Suprapubic skin (tissue), 4 donors: Measurements from ENCODE around the gene SNX9.

Experiments used
- CTCF ChIP-seq, 2 donors: fragments of 200-600 bp in 1 of 2; fragments of 450-650 bp in 1 of 2; sonication (generic) in 1 of 2; IDR thresholded peaks; one replicate each; pipeline ENCODE4 v1.5.1; 2016 to 2019; ENCODE audit warnings: antibody characterized with exemption in 2 of 2, mild to moderate bottlenecking in 1 of 2, moderate library complexity in 1 of 2
- POLR2A ChIP-seq, 2 donors: fragments of 450-650 bp; IDR thresholded peaks; one replicate each; pipeline ENCODE4 v1.6.1; 2017; ENCODE audit warnings: antibody characterized with exemption in 2 of 2, mild to moderate bottlenecking in 2 of 2, moderate library complexity in 2 of 2
- POLR2AphosphoS5 ChIP-seq, 3 donors: sonication (generic); formaldehyde crosslinking; IDR thresholded peaks; one replicate each; pipeline ENCODE4 v1.6.1; 2017; ENCODE audit warnings: antibody characterized with exemption in 3 of 3

- TF ChIP-seq POLR2A (IDR thresholded peaks at IDR 0.05) (no peak), CTCF (IDR thresholded peaks at IDR 0.05) (no peak), POLR2AphosphoS5 (IDR thresholded peaks at IDR 0.05) (no peak)
These were observed 142.3 kb downstream of the SNX9 start for GRCh38 chr6:157965387-157965786.
